IgD-negative memory B cell (primary cell): ENCODE results near the gene CCDC150. TPM values are rescaled to one million over a fixed set of nuclear protein-coding genes. Genes with fewer than 3 reads are reported as not detected.

Experiments used
- H3K27ac Mint-ChIP-seq, 3 donors: one replicate each; pipeline ENCODE4 v1.8.0; 2020 to 2022; ENCODE audit warnings: mild to moderate bottlenecking in 3 of 3, mixed read lengths in 3 of 3, moderate library complexity in 1 of 3
- H3K27me3 Mint-ChIP-seq: one replicate; pipeline ENCODE4 v1.8.0; 2021; ENCODE audit warnings: mixed read lengths
- H3K36me3 Mint-ChIP-seq: one replicate; pipeline ENCODE4 v1.8.0; 2020; ENCODE audit warnings: mild to moderate bottlenecking, mixed read lengths
- H3K4me1 Mint-ChIP-seq, 3 donors: one replicate each; pipeline ENCODE4 v1.8.0; 2020 to 2022; ENCODE audit warnings: mixed read lengths in 3 of 3, mild to moderate bottlenecking in 1 of 3
- H3K4me3 Mint-ChIP-seq, 4 donors: one replicate each; pipeline ENCODE4 v1.8.0; 2020 to 2022; ENCODE audit warnings: mild to moderate bottlenecking in 4 of 4, mixed read lengths in 4 of 4, moderate library complexity in 3 of 4
- H3K9me3 Mint-ChIP-seq, 3 donors: one replicate each; pipeline ENCODE4 v1.8.0; 2020 to 2021; ENCODE audit warnings: mixed read lengths in 3 of 3, mild to moderate bottlenecking in 1 of 3
- polyA plus RNA-seq: library from polyadenylated mRNA; unstranded; fragments of 300-500 nt; fragmentation: Illumina TruSeq; gene quantifications from one replicate; pipeline ENCODE4 v1.2.3, GENCODE V29; 2021

Gene CCDC150
- polyA plus RNA-seq, 1 donor from 2014 or later, result 0.63 TPM

DNA sequence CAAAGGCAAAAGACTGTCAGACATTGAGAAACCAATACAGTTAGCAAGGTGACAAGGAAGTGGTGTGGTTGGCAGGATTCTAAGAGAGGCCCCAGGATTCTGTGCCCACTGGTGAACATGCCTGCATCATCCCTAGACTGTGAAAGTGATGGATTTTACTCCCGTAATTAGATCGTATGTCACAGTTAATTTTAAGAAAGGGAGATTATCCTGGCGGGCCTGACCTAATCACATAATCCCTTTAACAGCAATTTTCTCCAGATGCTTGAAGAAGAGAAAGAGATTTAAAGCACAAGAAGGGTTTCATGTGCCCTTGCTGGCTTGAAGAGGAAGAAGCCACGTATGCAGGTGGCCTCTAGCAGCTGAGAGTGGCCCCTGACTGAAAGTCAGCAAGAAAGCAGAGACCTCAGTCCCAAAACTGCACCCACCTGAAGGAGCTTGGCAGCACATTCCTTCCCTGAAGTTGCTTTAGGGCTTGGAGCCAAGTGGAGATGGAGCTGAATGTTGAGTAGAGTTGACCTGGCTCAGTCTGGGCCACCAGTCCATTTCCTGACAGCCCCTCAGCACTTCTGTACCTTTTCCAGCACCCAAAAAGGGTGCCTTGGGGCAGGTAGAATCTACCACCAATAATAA is 110.9 kb downstream of the CCDC150 start:
- H3K36me3 Mint-ChIP-seq, result no peaks in the 10 kb centered on the region
- no peak overlapping the region for H3K4me3 Mint-ChIP-seq
- H3K27me3 Mint-ChIP-seq, result no peaks in the 10 kb centered on the region
- H3K27ac Mint-ChIP-seq, result no peak overlapping the region
- H3K4me1 Mint-ChIP-seq, result peaks cover 0 to 8% (median 3%) of the 10 kb centered on the region in 3 donors
- peaks cover 0 to 9% (median 6%) of the 10 kb centered on the region in 3 donors for H3K9me3 Mint-ChIP-seq

- Mint-ChIP-seq H3K27ac (no peak overlapping the region), H3K36me3 (no peaks in the 10 kb centered on the region), H3K4me3 (no peak overlapping the region), H3K27me3 (no peaks in the 10 kb centered on the region), H3K4me1 (peaks cover 0 to 8% (median 3%) of the 10 kb centered on the region in 3 donors), H3K9me3 (peaks cover 5 to 16% (median 12%) of the 10 kb centered on the region in 3 donors)
Observed at GRCh38 chr2:196750977-196751631, 111.6 kb downstream of the CCDC150 start.

DNA sequence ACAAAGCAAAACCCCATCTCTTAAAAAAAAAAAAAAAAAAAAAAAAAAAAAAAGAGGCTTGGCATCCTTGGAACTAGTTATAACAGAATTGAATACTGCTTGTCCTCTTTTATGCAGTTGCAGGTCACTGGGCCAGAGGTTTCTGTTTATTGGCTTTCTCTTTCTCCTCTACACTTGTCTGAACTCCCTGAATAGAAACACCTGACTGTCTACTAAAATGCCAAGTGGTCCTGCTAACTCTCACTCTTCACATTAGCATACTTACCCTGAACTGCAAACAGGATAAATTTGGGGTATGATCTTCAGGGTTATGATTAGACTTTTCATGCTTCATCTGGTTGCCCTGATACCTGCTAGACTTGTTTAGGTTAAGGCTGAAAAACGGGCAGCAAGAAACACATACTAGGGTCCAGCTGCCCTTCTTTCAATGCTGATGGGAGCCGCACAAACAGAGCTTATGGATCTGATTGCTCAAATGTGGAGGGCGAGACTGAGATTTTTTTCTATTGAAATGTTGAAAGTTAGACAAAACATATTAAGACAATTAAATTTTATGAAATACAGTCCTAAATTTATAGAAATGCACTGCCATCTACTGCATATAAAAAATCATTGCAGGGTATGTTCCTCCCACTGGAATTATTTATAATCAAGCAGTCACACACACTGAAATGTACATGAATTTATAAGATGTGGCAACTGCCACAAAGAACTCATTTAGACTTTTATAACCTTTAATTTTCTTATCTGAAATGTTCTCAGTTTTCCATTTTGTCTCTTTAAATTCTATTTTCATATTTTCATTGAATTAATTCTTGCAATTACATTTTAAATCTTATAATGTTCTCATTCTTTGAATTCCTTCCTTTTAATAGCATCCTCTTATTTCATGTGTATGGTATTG is 119.2 kb downstream of the CCDC150 start:
- H3K36me3 Mint-ChIP-seq, result peaks cover 3% of the 10 kb centered on the region
- no peak overlapping the region for H3K4me3 Mint-ChIP-seq
- peak overlapping the region in 1 of 3 donors; percentile 51 for H3K27ac Mint-ChIP-seq

DNA sequence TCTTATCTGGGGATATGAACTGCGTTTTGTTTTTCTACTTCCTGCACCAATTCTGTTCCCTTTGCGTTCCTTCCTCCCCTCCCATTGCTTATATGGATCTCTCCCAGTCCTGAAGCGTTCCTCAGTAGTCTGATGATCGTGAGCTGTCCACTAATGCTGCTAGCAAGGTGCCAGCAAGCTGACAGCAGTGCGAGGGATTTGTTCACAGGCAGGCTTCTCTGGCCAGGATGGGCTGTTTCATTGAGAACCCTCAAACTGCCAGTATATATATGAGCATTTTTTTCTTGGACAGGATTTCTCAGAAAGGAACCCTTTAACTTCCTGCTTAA is 119.8 kb downstream of the CCDC150 start:
- peaks cover 4% of the 10 kb centered on the region for H3K36me3 Mint-ChIP-seq
- H3K4me1 Mint-ChIP-seq, result no peaks in the 10 kb centered on the region
- H3K27ac Mint-ChIP-seq, result peak overlapping the region in 1 of 3 donors; percentile 51
- peaks cover 7 to 22% (median 13%) of the 10 kb centered on the region in 3 donors for H3K9me3 Mint-ChIP-seq
- H3K27me3 Mint-ChIP-seq, result no peaks in the 10 kb centered on the region
- no peak overlapping the region for H3K4me3 Mint-ChIP-seq

More for the DNA sequence above, 119.2 kb downstream of the CCDC150 start:
- Mint-ChIP-seq H3K27me3 (no peaks in the 10 kb centered on the region), H3K9me3 (peaks cover 7 to 26% (median 18%) of the 10 kb centered on the region in 3 donors), H3K4me1 (no peaks in the 10 kb centered on the region)

- Mint-ChIP-seq H3K36me3 (peaks cover 12% of the 10 kb centered on the region), H3K27ac (no peak overlapping the region)
Observed at GRCh38 chr2:196767101-196767500, 127.6 kb downstream of the CCDC150 start.

More at GRCh38 chr2:196767101-196767500, 127.6 kb downstream of the CCDC150 start:
- Mint-ChIP-seq H3K27me3 (no peaks in the 10 kb centered on the region), H3K9me3 (no peaks in the 10 kb centered on the region), H3K4me3 (no peak overlapping the region), H3K4me1 (no peaks in the 10 kb centered on the region)

Other genes starting within 250 kb of the CCDC150 start
- 0.05 TPM for gene HECW2, start 46.2 kb upstream of the CCDC150 start, polyA plus RNA-seq
- 10.6 TPM for gene GTF3C3, start 160.0 kb downstream of the CCDC150 start, polyA plus RNA-seq
- not detected for gene C2orf66, start 169.6 kb downstream of the CCDC150 start, polyA plus RNA-seq